A204.1 (cell line): ENCODE measurements around the gene FHOD3.

ENCODE experiments used
- FAIRE-seq: peaks from 2 replicates; lab custom pipeline; 2012; peaks lifted over from hg19 to GRCh38; lab: Jason Lieb, UNC

The FHOD3 gene

DNA sequence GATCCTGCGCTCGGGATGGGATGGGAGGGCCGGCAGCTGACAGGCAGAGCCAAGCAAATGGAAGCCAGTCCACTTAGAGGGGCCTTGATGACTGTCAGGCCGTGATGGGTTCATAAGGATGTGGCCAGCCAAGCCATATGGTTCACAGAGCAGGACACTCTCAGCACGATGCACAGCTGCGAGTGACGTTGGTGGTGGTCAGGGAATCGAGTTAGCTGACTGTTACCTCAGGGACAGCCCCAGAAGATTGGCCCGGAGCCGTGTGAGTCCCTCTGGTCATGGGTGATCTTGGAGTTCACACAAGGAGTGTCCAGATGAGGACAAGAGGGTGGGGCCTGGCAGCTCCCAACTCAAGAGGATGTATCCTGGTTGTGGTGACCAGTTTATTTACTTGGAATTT is 461.1 kb downstream of the FHOD3 start:
- no peak for FAIRE-seq

DNA sequence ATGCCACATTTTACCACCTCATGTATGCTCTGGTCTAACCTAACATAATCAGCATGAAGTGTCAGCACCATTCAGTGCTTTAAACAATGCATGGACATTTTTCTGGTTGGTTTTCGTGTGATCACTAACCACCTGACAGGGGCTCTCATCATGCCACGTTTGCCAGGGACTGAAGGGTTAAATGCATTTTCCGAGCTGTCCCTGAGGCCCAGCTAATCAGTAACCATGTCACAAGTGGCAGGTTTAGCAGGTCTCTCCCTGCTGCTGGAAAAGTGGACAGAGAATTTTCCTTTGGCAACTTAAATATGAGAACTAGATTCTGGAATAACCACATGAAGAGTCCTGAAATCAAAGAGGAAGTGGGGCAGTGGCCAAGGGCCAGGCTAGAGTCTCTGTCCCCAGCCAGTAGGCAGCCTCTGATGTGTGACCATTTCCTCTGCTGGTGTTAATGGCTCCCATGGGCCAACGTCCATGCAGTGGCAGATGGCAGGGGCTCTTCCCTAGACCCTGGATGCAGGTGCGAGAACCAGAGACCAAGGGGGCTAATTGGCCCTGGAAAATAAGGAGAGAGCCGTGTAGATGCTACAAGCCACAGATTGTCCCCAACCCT is 461.8 kb downstream of the FHOD3 start:
- FAIRE-seq: no peak

DNA sequence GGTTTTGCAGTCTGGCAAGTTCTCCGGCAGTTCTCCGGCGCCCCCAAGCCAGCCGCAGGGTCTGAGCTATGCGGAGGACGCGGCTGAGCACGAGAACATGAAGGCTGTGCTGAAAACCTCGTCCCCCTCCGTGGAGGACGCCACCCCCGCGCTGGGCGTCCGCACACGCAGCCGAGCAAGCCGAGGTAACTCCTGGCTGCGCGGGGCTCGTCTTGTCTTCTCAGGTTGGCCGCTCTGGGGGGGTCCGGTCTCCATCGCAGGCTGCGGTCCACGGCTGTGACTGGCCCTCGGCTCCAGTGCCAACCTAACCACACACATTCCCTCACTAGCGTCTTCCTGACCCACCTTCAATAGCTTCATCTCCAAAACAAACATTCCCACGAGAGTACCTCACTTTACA is 463.1 kb downstream of the FHOD3 start:
- FAIRE-seq: no peak

DNA sequence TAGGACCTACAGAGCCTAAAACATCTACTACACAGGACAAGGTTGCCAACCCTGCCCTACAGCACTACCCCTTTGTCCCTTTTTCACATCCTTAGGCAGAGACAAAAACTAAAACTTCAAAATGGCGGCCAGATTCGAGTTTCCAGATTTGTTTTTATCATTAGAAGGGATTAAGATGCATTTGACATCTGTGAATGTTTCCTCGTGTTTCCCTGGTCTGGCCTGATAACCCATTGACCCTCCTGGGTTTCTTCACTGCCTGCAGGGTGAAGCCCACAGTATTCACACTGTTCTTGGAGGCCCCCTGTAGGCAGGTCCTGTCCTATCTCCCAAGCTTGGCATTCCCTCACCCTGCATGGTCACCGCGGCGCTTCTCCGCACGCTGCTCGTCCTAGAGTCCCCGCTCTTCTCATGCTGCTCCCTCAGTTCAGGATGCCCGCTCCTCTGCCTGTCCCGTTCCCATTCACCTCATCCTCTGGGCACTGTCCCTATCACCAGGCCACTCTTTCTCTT is 463.7 kb downstream of the FHOD3 start:
- FAIRE-seq: no peak

DNA sequence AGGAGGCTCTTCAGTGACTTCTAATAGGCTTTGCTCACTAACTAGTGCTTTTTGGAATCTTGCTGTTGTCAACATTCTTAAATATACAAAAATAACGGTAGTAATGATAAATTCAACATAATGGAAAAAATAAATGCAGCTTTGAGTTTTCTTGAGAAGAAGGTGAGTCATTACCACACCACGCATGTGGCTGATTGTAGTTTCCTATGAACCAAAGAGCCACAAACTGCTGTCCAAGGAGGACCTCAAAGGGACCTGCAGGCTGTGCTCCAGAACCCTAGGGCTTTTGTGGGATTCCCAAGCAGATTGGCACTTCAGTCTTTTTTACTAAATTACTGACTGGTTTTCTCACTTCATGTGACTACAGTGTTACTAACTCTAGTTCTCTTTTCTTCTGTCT is 464.6 kb downstream of the FHOD3 start:
- FAIRE-seq: no peak

DNA sequence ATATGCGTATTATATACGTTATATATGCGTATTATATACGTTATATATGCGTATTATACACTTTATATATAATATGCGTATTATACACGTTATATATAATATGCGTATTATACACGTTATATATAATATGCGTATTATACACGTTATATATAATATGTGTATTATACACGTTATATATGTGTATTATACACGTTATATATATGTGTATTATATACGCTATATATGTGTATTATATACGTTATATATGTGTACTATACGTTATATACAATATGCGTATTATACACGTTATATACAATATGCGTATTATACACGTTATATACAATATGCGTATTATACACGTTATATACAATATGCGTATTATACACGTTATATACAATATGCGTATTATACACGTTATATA is 465.5 kb downstream of the FHOD3 start:
- FAIRE-seq: peak; percentile 97

DNA sequence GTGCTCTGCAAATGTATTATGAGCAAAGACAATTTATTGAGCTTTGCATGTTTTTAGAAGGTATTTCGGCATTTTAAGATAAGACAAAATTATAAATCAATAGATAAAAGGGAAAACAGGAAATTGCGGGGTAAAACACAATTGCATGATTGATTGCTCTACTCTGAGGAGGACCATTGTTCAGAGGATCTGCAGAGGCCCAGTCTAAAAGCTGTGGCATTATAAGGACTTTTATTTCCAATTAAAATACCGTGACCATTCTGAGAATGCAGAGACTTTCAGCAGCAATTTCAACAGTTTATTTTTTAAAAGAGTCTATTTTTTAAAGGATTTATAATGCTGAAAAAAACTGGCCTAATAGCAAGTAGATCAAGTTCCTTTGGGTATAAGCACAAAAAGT is 469.3 kb downstream of the FHOD3 start:
- FAIRE-seq: no peak

DNA sequence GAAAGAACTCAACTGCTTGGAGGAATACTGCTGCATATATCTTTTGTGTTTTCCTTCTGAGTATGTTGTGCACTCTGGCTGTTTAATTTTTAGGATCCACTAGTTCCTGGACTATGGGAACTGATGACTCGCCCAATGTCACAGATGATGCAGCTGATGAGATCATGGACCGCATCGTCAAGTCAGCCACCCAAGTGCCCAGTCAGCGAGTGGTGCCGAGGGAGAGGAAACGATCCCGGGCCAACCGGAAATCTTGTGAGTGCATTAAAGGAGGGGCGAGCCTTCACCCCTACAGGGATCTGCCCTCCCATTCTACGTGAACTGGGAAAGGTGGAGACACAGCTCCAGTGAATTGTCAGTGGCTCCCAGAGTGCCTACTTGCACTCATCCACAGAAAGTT is 471.7 kb downstream of the FHOD3 start:
- FAIRE-seq: no peak

DNA sequence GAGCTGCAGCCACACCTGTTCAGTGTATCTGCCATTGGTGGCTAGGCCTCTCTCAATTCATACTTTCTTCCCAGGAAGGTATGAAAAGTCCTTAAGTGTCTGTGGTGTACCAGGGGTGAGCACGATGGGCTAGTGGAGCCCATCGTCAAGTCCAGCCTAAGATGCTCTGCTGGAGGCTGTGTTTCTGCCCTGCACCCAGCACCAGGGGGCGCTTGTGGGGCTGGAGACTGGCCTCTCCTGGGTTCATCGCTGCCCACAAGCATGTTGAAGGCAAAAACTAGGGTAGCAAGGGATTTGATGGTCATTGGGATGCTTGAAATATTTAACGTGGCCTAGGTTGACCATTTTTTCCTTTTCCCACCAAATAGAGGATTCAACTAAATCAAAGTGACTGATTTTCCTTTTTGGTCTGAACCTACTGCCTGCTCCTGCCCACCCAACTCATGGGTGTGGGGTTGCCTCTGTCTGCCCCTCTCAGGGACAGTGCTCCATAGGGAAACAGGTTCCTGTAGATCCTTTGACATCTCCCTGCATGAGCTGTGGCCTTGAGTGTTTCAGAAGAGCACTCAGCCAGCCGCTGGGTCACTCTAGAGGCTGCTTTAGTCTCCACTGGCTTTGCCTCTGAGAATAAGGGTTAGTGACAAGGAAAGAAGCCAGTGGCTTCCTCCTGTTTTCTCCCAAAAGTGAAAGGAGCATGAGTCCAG is 472.2 kb downstream of the FHOD3 start:
- no peak for FAIRE-seq

DNA sequence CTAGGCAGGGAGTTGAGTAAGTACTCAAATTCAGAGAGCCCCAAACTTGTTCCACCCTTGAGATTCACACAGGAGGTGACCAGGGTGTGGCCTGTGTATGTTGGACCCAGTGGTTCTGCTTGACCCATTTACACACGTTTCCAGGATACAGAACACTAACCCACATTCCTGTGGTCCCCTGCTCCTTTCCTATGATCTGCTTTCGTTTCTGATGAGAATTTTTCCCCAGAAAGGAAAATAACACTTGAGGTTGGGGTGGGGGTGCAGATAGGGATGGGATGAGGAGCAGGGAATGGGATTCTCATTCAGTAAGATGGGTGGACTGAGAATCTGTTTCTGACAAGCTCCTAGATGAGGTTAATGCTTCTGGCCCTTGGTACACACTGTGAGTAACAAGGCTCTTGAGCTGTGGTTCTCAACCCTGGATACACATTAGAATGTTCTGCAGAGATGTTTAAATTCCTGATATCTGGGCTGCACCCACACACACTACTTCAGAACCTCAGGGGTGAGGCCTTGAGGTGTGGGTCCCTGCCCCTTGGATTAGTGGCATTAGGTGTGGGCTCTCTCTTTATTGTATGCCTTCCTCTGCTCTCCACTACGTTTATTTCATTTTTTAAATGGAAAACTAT is 472.9 kb downstream of the FHOD3 start:
- no peak for FAIRE-seq

DNA sequence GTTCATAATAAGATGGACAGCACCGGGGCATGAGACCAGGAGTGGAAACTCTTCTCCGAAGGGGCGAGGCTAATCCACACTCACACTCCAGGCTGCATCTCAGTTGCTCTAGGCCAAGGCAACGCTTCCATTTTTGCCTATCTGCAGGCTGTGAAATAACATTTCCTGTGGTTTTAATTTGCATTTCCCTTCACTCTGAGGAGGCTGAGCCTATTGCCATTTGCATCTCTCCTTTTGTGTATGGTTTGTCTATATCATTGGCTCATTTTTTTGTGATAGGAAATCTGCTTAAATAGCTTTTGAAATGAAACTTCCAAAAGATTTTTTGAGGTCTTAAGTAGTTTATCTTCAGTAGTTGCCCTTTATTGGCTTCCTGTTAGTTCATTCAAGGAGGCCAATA is 473.7 kb downstream of the FHOD3 start:
- FAIRE-seq: no peak

DNA sequence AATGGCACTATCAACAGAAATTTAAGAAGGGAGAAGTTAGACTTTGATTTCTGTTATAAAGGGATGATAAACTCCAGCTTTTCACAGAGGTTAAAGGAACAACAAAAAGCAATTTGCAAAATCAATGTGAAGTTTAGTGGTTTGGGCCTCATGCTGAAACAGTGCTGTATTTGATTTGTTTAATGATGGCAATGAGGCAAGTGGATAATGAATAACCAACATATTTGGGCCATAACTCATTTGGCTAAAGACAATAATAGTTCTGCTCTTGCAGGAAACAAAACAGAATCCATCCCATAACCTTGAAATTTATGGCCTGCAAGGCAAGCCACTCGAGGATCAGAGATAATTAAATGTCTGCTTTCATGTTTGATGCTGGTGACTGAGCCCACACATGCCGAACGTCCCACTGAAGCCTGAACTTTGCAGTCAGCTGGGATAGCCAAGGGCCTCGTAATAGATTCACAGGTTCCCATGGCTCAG is 474.8 kb downstream of the FHOD3 start:
- no peak for FAIRE-seq

DNA sequence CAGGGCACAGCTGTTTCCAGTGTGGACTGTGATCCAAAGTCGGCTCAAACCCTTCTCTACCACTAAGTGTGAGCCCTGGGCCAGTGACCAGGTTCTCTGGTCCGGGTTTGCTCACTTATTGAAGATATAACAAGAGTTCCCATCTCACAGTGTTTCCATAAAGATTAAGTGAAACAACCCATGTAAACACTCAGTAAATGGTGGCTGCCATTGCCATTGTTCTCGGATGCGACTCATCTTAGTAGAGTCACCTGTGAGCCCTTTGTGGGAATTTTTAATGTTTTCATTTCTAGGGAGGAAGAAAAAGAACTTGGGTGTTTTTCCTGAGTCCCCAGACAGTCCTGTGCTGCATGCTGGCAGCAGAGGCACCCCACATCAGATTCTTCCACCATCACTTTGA is 477.9 kb downstream of the FHOD3 start:
- no peak for FAIRE-seq

DNA sequence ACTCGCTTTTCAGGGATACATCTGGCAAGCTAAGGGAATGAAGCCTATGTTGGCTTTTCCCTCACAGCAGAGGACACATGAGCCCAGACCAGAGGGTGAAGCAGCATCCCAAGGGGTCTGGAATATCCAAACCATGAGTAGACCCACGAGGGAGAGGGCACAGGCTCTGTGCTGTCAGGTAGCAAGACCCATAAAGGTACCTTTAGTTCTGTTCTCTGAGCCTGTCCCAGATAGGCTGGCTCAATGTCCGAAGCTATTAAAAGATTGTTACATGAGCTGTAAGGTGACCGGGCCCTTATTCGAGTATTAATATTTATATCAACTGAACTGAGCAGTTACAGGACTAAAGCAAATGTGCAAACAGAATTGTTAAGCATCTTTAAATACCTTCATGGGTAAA is 479.1 kb downstream of the FHOD3 start:
- no peak for FAIRE-seq

DNA sequence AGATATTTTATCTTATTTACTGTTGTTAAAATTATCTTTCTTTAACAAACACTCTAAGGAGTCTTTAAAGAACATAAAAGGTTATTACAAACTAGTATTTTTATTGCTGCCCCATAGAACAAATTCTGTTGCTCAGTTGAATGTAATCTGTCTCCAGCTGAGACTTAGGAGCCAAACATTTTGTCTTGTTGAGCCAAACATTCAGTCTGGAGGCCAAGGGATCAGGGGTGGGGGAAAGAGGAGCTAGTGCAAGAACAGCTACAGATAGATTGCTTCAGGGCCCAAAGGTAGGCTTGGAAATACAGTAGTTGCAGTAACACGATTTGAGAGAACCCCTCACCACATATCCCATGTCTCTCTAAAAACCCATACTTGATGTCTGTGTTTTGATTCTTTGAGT is 480.1 kb downstream of the FHOD3 start:
- FAIRE-seq: no peak

DNA sequence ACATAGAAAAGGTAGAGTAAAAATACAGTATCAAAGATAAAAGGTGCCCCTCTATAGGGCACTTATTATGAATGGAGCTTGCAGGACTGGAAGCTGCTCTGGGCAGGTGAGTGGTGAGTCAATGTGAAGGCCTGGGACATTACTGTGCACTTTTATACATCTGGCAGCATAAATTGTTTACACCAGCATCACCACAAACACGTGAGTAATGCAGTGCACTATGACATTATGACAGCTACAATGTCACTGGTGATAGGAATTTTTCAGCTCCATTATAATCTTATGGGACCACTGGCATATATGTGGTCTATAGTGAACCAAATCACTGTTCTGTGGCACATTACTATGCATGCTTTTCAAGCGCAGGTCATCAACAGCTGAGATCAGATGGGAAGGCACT is 483.2 kb downstream of the FHOD3 start:
- FAIRE-seq: no peak

DNA sequence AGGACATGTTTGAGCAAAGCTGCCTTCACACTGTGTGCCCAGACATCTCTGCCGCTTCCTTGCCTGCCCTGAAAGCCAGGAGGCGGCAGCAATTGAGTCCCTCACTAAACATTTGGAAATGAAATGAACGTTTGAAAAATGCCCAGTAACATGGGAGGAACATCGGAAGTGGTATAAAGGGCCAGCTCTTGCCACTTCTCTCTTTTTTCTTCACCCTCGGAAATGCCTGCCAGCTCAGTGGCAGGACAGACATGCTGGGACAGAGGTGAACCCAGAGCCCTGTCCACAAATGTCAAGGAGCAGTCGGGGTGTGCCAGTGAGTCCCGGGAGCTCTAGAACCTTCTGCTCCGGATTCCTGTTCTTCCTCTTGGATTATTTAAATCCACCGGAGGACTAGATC is 485.2 kb downstream of the FHOD3 start:
- FAIRE-seq: no peak

DNA sequence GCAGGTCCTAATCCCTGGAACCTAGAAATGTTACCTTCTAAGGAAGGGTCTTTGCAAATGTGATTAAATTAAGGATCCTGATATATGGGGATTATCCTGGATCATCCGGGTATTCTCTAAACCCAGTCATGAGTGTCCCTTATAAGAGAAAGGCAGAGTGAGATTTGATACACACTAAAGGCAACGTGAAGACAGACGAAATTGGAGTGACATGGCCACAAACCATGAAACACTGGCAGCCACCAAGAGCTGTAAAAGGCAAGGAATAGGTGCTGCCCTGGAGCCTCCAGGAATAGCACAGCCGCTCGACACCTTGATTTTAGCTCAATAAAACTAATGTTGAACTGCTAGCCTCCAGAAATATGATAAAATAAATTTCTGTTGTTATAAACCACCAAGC is 486.3 kb downstream of the FHOD3 start:
- FAIRE-seq: no peak

DNA sequence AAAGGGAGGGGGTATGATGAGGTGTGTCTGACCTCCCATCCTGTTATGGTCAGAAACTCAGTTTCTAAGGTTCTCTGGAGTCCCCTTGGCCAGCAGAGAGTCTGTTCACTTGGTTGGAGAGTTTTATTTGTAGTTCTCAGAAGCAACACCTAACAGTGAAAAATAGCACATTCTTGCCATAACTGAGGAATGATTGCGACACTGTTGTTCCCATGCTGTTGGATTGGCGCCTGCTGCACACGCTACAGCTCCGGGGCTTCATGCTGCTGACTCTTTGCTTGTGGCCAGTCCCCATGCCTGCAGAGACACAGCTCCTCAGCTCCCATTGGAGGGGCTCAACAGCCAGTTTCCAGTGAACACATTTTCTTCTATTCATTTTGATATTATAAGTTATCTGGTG is 489.2 kb downstream of the FHOD3 start:
- no peak for FAIRE-seq

DNA sequence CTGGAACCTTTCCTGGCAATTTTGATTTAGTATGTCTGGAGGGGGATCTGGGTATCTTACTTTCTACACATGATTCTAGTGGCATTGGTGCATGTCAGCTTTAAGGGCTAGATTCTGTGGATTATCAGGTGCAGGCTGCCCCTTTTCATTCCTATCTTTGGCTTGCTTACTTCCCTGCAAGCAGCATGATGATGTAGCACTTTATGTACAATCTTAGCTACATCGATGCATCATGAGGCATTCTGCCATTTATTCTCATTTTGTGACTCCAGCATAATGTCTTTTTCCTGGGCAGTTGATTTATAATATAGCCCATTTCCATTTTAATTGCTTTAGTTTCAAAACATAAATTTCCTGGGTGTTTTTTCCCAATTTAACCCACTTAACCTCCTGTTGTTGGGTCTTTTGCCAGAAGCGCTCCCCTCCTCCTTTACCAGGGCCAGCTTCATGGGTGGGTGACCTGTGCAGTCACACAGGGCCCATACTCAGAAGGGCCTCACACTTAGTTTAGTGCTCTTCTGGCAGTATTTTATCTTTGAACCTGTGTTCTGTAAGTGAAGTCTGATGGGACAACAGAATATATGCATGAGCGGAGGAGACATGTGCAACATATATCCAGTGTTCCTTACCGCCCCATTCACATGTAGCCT is 495.2 kb downstream of the FHOD3 start:
- no peak for FAIRE-seq

DNA sequence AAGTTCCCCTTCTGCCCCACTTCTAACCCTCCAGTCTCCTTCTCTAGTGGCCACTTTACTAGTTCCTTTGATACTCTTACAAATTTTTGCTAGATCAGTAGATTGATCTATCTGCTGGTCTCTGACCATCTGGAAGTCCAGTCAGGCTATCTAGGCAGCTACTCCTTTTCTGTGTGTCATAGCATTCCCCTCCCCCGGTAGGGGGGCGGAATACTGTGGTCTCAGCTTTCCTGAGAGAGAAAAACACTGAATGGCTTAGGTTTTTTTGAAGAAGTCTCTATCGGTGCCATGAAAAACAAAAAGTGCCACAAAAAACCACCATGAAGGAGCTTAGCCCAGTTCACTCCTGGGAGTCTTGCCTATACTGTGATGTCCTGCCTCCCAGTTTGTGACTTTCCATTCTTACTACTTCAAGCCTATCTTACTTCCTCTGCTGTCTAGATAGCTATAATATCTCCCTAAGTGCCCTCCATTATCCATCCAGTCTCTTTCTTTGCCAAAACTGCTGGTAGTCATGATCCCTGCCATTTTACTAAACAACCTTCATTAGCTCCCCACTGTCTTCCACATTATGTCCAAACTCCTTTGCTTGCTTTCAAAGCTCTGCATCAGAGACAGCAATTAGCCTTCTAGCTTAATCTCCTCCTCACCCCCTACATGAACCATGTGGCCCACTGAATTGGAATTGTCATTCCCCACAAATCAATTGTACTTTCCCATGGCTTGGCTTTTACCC is 501.4 kb downstream of the FHOD3 start:
- FAIRE-seq: no peak

DNA sequence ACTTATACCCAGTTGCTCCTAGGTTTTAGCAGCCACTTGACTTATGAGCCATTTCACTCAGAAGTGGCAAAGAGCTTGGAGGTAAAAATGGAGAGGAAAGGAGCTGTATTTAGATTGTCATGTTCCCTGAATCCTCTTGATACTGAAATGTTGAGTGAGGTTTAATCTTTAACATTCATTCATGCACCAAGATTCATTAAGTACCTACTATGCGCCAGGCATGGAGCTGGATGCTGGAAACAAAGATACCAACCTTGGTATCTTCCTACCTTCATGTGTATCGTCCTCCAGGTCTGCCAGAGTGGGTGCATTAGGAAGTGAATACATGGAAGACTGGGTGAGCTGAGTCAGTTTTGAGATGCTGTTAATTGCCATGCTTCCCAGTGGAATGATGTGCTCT is 507.6 kb downstream of the FHOD3 start:
- no peak for FAIRE-seq
